HFFc6 (cell line): ENCODE measurements around the gene ADARB1. TPM values are rescaled to one million over a fixed set of nuclear protein-coding genes. Genes with fewer than 3 reads are reported as not detected.

Source experiments
- DNase-seq: peaks from one replicate; pipeline ENCODE4 v3.0.0-alpha.2; 2018
- H3K27ac Mint-ChIP-seq: 2 replicates; pipeline ENCODE4 v1.8.0; 2020; ENCODE audit warnings: mild to moderate bottlenecking, mixed read lengths
- H3K27me3 Mint-ChIP-seq: 2 replicates; pipeline ENCODE4 v1.8.0; 2021; ENCODE audit warnings: mild to moderate bottlenecking, moderate library complexity, mixed read lengths; ENCODE audit not compliant: insufficient read depth
- H3K36me3 Mint-ChIP-seq: 2 replicates; pipeline ENCODE4 v1.8.0; 2021; ENCODE audit warnings: low read depth, mixed read lengths
- H3K4me1 Mint-ChIP-seq: 2 replicates; pipeline ENCODE4 v1.8.0; 2020; ENCODE audit warnings: low read depth, mixed read lengths
- H3K4me3 Mint-ChIP-seq: 2 replicates; pipeline ENCODE4 v1.8.0; 2020; ENCODE audit warnings: mild to moderate bottlenecking, moderate library complexity, mixed read lengths
- H3K9me3 Mint-ChIP-seq: 2 replicates; pipeline ENCODE4 v1.8.0; 2020; ENCODE audit warnings: mild to moderate bottlenecking, mixed read lengths
- CTCF ChIP-seq: fragments of 200-600 bp; sonication (generic); IDR thresholded peaks from 2 replicates; pipeline ENCODE4 v1.5.0; 2021; ENCODE audit warnings: antibody characterized with exemption, mild to moderate bottlenecking
- total RNA-seq, 6 experiments: library from RNA; stranded (reverse); fragmentation: NEBNext Ultra II Directional; extraction: Animal tissue kit (Norgen Biotek cat#: 25700); gene quantifications; 2 replicates in 1 of 6; 3 replicates in 5 of 6; pipeline ENCODE4 v1.2.3, GENCODE V29; 2021

ADARB1 gene
- total RNA-seq, 6 experiments from 2014 or later, result 1.7 to 3.2 (median 2.2) TPM

GRCh38 chr21:45226540-45227326 is 152.4 kb downstream of the ADARB1 start:
- Mint-ChIP-seq H3K9me3 (no peaks in the 10 kb centered on the region), H3K4me1 (peaks cover 37% of the 10 kb centered on the region), H3K36me3 (no peaks in the 10 kb centered on the region), H3K27ac (no peak overlapping the region), H3K4me3 (no peak overlapping the region), H3K27me3 (peaks cover 21% of the 10 kb centered on the region)
- DNase-seq, result no peak
- no peak for TF ChIP-seq CTCF

- Mint-ChIP-seq H3K36me3 (no peaks in the 10 kb centered on the region), H3K27ac (peak overlapping the region; percentile 72; the same call in 1 of the 2 replicates), H3K27me3 (peaks cover 25% of the 10 kb centered on the region), H3K4me1 (peaks cover 37% of the 10 kb centered on the region), H3K9me3 (no peaks in the 10 kb centered on the region), H3K4me3 (peak overlapping the region; percentile 20)
- peak; percentile 40 for TF ChIP-seq CTCF
- DNase-seq, result no peak
These were observed 153.4 kb downstream of the ADARB1 start for GRCh38 chr21:45227735-45228134.

- TF ChIP-seq CTCF, result 0 out of 2 replicates have a peak, but pooled peaks have one; percentile 2
- H3K27ac Mint-ChIP-seq, result peak overlapping the region; percentile 72
- H3K4me1 Mint-ChIP-seq, result peaks cover 37% of the 10 kb centered on the region
- DNase-seq, result peak; percentile 95
- peak overlapping the region; percentile 20 for H3K4me3 Mint-ChIP-seq
- H3K36me3 Mint-ChIP-seq, result no peaks in the 10 kb centered on the region
- no peaks in the 10 kb centered on the region for H3K9me3 Mint-ChIP-seq
- H3K27me3 Mint-ChIP-seq, result peaks cover 30% of the 10 kb centered on the region
These were observed 153.8 kb downstream of the ADARB1 start for GRCh38 chr21:45228171-45228641.

- DNase-seq, result no peak
- peak overlapping the region; percentile 72 for H3K27ac Mint-ChIP-seq
- H3K27me3 Mint-ChIP-seq, result peaks cover 35% of the 10 kb centered on the region
- H3K9me3 Mint-ChIP-seq, result no peaks in the 10 kb centered on the region
- H3K36me3 Mint-ChIP-seq, result no peaks in the 10 kb centered on the region
- peaks cover 37% of the 10 kb centered on the region for H3K4me1 Mint-ChIP-seq
- TF ChIP-seq CTCF, result no peak
- no peak overlapping the region for H3K4me3 Mint-ChIP-seq
These were observed 154.4 kb downstream of the ADARB1 start for GRCh38 chr21:45228656-45229240.

GRCh38 chr21:45231705-45232104 is 157.3 kb downstream of the ADARB1 start:
- no peak for DNase-seq
- Mint-ChIP-seq H3K4me3 (no peak overlapping the region), H3K4me1 (peaks cover 27% of the 10 kb centered on the region), H3K27me3 (peaks cover 39% of the 10 kb centered on the region), H3K36me3 (no peaks in the 10 kb centered on the region), H3K9me3 (no peaks in the 10 kb centered on the region), H3K27ac (no peak overlapping the region)
- TF ChIP-seq CTCF, result no peak
